Fibroblast of the aortic adventitia (primary cell): Measurements from ENCODE around the gene VANGL2. TPM values are rescaled to one million over a fixed set of nuclear protein-coding genes. Genes with fewer than 3 reads are reported as not detected.

Experiments used
- DNase-seq: peaks from one replicate; pipeline ENCODE4 v3.0.0-alpha.2; 2010; ENCODE audit warnings: low read depth
- H3K4me3 ChIP-seq: 2 replicates; pipeline ENCODE4 v1.5.1; 2011; ENCODE audit warnings: low read depth, mild to moderate bottlenecking, control low read depth, low read length, moderate library complexity
- total RNA-seq: library from RNA; depleted of rRNA; stranded (reverse); fragments of >200 nt; gene quantifications from 2 replicates; pipeline ENCODE4 v1.2.3, GENCODE V29; 2012; ENCODE audit warnings: low replicate concordance
- TF ChIP-seq, protein P1 (sequence below): IDR thresholded peaks from 2 replicates; pipeline ENCODE4 v1.5.1; 2011; ENCODE audit warnings: mild to moderate bottlenecking, low read length, control low read depth, inconsistent platforms; ENCODE audit not compliant: insufficient read depth

VANGL2 gene
- total RNA-seq, 1 donor = not detected

- no peak for DNase-seq
- H3K4me3 ChIP-seq = no peak overlapping the region
- TF ChIP-seq, protein P1, sequence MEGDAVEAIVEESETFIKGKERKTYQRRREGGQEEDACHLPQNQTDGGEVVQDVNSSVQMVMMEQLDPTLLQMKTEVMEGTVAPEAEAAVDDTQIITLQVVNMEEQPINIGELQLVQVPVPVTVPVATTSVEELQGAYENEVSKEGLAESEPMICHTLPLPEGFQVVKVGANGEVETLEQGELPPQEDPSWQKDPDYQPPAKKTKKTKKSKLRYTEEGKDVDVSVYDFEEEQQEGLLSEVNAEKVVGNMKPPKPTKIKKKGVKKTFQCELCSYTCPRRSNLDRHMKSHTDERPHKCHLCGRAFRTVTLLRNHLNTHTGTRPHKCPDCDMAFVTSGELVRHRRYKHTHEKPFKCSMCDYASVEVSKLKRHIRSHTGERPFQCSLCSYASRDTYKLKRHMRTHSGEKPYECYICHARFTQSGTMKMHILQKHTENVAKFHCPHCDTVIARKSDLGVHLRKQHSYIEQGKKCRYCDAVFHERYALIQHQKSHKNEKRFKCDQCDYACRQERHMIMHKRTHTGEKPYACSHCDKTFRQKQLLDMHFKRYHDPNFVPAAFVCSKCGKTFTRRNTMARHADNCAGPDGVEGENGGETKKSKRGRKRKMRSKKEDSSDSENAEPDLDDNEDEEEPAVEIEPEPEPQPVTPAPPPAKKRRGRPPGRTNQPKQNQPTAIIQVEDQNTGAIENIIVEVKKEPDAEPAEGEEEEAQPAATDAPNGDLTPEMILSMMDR = no peak
Observed at GRCh38 chr1:160363010-160363409, 37.4 kb upstream of the VANGL2 start.

DNA sequence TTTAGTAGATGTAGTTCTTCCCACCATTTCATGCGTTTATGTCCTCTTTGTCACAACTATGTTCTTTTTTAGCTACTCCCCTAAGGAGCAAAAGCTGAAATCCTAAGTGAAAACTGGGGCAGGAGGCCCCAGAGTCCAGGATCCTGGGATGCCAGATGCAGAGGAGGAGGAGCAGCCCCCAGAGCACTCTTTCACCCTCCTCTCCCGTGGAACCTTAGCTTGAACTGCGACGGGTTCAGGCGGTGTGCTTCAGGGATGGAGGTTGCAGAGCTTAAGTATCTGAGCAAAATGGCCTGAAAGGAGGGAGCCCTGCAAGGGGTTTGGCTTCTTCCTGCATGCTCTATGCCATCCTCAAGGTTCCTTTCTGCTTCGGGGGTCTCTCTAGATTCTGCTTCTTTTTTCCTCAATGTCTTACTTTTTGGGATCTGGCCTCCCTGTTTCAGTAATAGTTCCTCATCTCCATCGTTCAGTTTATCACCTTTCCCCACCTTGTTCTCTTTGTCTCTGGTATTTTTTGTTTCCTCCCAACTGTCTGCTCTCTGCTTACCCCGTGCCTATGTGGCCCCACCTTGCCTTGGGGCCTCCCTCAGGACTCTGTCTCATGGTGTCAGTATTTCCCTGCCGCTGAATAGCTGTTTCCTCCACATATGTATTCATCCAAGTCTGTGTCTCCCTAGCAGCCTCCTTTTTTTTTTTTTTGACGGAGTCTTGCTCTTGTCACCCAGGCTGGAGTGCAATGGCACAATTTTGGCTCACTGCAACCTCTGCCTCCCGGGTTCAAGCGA, 36.2 kb upstream of the VANGL2 start:
- H3K4me3 ChIP-seq = no peak overlapping the region
- DNase-seq = no peak
- TF ChIP-seq, protein P1 = no peak

- TF ChIP-seq, protein P1 = no peak
- no peak overlapping the region for H3K4me3 ChIP-seq
- DNase-seq = no peak
Observed at GRCh38 chr1:160365325-160365724, 35.0 kb upstream of the VANGL2 start.

DNA sequence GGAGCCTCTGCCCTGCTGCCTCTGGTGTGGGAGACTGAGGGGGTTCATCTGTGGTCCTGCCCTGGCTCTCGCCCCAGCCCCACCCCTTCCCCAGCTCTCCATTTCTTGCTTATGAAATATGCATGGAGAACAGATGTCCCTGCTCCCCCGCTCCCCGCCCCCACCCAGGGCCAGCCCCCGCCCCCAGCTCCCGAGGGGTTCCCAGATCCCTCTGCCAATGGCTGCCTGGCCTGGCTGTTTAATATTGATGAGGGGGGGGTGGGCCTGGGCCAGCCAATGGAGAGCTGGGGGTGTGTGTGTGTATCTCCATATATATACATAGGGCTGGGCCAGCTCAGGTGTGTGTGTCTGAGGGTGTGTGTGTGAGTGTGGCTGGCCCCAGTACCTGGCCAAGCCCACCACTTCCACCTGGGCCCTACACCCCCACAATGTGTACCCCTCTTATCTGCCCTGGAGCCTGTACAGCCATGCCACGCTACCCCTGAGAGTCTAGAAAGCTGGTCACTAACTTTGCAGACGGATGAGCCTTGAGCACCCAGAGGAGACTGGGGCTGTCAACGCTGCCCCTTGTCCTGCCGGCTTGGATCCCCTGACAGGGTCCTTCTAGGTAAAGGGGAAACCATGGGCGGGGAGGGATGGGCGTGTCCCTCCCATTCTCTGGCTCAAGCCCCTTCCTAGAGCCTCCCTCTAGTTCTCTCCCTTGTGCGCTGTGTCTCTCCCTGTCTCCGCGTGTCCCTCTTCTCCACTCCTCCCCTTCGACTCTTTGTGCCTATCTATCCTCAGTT, 33.4 kb upstream of the VANGL2 start, which contains the start of gene NHLH1:
Gene NHLH1, plus strand, starts transcription at position 341 of the 785 bp plus-strand sequence. CDS start 3,661 bp downstream, outside the sequence.
- TF ChIP-seq, protein P1 = no peak
- no peak for DNase-seq
- H3K4me3 ChIP-seq = no peak within 1 kb of the TSS

- TF ChIP-seq, protein P1 = no peak
- H3K4me3 ChIP-seq = no peak overlapping the region
- DNase-seq = no peak
Observed at GRCh38 chr1:160367516-160367900, 32.9 kb upstream of the VANGL2 start.

- H3K4me3 ChIP-seq = no peak overlapping the region
- TF ChIP-seq, protein P1 = no peak
- no peak for DNase-seq
Observed at GRCh38 chr1:160367934-160368923, 32.1 kb upstream of the VANGL2 start.
